GM18526 (cell line): Measurements from ENCODE around the gene MALT1.
A peak's percentile ranks its signal among the peaks of the same experiment; 100 is the strongest.

Experiments
- POLR2A ChIP-seq: IDR thresholded peaks from 3 replicates; pipeline ENCODE4 v1.6.1; 2011; ENCODE audit not compliant: insufficient read length; ENCODE audit errors: extremely low read depth

The MALT1 gene, protein sequence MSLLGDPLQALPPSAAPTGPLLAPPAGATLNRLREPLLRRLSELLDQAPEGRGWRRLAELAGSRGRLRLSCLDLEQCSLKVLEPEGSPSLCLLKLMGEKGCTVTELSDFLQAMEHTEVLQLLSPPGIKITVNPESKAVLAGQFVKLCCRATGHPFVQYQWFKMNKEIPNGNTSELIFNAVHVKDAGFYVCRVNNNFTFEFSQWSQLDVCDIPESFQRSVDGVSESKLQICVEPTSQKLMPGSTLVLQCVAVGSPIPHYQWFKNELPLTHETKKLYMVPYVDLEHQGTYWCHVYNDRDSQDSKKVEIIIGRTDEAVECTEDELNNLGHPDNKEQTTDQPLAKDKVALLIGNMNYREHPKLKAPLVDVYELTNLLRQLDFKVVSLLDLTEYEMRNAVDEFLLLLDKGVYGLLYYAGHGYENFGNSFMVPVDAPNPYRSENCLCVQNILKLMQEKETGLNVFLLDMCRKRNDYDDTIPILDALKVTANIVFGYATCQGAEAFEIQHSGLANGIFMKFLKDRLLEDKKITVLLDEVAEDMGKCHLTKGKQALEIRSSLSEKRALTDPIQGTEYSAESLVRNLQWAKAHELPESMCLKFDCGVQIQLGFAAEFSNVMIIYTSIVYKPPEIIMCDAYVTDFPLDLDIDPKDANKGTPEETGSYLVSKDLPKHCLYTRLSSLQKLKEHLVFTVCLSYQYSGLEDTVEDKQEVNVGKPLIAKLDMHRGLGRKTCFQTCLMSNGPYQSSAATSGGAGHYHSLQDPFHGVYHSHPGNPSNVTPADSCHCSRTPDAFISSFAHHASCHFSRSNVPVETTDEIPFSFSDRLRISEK

GRCh38 chr18:58671111-58671631, at the start of gene MALT1:
MALT1 (plus strand) TSS chr18:58671465; CDS start chr18:58671644, 179 bp downstream.
- TF ChIP-seq POLR2A: peak; percentile 95

DNA sequence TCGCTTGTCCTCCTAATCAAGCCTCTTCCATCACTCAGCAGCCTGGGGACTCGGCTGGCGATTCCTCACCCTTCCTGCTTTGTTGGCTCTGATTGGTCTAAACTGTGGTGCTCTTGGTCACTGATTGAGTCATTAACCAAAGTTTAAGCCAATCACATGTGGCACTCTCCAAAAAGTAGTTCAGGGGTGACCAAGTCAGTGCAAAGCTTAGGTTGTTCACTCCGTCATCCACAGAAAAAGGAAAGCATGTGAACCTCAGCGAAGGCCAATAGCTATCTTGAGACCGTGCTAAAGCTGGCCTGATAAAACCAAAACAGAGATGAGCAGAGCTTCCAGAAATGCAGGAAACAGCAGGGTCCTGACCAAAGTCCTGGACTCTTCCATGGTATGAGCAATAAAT, 47.3 kb upstream of the MALT1 start:
- no peak for TF ChIP-seq POLR2A

- TF ChIP-seq POLR2A: no peak
Measured at GRCh38 chr18:58625839-58626238, 45.4 kb upstream of the MALT1 start.

DNA sequence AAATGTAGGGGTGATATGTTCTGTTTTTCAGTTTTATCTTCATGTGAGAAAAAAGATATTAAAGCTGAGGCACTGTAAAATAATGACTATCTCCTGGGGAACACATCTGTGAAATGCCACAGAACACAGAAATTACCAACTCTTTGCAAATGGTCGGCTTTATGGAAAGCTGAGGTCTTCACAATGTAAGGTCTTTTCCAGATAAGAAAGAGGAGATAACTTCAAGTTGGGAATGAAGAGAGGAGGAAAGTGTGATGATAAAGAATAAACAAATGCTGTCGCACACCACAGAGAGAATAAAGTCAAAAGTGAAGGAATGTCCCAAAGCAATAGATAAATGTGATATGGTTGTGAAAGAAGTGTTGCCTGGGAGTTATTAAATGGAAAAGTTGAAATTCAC, 41.2 kb upstream of the MALT1 start:
- no peak for TF ChIP-seq POLR2A

GRCh38 chr18:58631301-58631700, 40.0 kb upstream of the MALT1 start:
- TF ChIP-seq POLR2A: no peak

DNA sequence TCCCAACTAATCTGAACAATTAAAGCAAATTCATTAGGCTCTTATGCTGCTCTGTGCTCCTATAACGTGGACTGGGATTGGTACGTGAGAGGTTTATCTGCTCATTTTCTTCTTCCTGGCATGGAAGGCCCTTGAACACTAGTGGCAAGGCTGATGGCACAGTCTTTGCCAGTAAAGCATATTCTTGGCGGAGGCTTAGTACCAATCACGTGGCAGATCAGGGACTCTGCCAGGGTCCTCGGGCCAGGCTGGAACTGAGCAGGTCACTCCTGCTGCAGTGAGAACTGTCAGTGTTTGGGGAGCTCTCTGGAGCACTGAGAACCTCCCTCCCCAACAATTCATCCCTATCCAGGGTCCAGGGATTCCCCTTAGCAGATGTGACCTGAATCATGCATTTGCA, 38.7 kb upstream of the MALT1 start:
- TF ChIP-seq POLR2A: no peak

- TF ChIP-seq POLR2A: no peak
Measured at GRCh38 chr18:58633874-58634273, 37.4 kb upstream of the MALT1 start.

- no peak for TF ChIP-seq POLR2A
Measured at GRCh38 chr18:58635891-58636290, 35.4 kb upstream of the MALT1 start.

- TF ChIP-seq POLR2A: no peak
Measured at GRCh38 chr18:58637197-58637596, 34.1 kb upstream of the MALT1 start.

DNA sequence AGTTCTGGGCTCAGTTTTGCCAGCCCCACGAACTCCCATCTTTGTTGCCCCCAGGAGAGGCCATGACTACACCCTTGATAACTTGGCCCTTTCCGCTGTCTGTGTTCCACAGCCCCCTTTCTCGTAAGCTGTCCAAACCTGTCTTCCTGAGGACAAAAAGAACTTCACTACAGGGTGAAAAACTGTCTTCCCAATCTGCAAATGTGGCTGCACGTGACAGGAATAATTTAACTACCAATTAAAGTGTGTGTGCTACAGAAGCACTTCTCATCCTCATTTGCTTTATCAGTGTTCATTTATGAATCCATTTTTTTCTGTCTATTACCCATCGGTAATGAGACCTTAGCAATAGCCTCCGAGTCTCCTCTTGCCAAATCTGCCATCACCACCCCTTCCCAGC, 33.3 kb upstream of the MALT1 start:
- no peak for TF ChIP-seq POLR2A

DNA sequence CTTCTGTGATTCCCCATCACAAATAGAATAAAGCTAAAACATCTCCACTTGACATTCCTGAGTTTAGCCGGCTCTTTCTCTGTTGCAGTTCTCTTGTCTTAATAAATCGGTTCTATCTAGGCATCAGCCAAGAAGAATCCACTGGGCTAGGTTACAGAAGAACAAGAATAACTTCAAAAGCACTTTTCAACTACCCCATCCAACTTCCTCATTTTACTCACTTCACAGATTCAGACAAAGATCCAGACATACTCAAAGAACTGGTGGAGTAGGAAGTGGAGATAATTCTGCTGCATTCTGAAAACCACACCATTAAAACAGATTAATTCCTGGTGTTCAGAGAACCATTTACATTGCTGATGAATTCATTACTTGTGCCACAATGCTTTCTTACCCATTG, 32.8 kb upstream of the MALT1 start:
- no peak for TF ChIP-seq POLR2A

DNA sequence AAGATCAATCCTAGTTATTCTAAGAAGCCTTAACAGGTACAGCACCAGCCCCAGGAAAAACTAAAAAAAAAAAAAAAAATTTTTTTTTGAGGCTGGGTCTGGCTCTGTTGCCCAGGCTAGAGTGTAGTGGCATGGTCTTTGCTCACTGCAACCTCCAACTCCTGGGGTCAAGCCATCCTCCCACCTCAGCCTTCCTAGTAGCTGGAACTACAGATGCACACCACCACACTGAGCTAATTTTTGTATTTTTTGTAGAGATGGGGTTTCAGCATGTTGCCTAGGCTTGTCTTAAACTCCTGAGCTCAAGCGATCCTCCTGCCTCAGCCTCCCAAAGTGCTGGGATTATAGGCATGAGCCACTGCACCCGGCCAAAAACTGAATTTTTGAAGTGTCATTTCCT, 32.0 kb upstream of the MALT1 start:
- no peak for TF ChIP-seq POLR2A

GRCh38 chr18:58639751-58640427, 31.4 kb upstream of the MALT1 start:
- no peak for TF ChIP-seq POLR2A

DNA sequence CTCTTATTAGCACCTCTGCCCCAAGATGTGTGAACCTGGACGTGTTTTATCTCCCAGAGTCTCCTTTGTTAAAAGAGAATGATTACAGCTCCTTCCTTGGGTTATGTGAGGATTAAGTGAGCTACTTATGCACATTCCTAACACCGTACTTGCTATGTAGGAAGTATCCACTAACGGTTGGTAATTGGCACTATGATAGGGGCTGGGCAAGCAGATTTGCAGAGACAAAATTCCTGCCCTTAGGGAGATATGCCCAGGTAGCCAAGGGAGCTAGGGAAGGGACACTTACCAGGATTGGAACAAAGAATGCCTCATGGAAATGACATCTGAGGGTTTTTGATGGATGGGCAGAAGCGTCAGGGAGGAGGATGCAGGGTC, 30.8 kb upstream of the MALT1 start:
- TF ChIP-seq POLR2A: no peak

GRCh38 chr18:58640891-58641610, 30.2 kb upstream of the MALT1 start:
- no peak for TF ChIP-seq POLR2A

GRCh38 chr18:58645398-58645797, 25.9 kb upstream of the MALT1 start:
- TF ChIP-seq POLR2A: no peak
